ENCODE measurements around the gene SLC47A2.

SLC47A2 gene

GRCh38 chr17:19661121-19661520, 55.3 kb downstream of the SLC47A2 start:
- H3K4me3 ChIP-seq (ENCODE audit: low read depth, low read length), result no peak overlapping the region
- no peak for TF ChIP-seq CTCF (IDR thresholded peaks at IDR 0.05; ENCODE audit: borderline replicate concordance, insufficient read depth, low read depth, low read length)

DNA sequence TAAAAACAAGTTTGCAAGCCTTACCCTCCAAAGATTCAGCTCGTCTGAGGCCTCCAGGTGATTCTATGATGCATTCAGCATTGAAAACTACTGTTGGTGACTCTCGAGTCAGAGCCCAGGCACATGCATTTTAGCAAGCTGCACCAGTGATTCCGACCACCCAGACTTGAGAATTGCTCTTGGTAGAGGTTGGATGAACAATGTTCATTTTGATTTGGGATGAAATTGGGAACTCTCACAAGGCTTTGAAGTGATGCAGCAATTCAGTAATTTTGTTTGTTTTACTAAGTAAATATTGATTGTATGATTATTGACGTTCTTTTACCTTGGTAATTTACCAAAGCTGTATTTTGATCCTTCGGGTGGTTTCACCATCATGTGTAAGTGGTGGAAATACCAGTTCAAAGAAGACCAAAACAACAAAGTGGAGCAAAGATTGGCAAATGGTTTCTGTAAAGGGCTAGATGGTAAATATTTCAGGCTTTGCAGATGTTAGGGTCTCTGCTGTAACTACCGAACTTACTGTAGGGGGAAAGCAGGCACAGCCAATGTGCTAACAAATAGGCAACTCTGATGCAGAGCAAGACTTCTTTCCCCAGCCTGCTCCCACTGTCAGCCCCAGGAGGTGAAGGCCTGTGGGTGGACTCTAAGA, 56.0 kb downstream of the SLC47A2 start:
- no peak overlapping the region for H3K4me3 ChIP-seq (ENCODE audit: low read depth, low read length)
- TF ChIP-seq CTCF (IDR thresholded peaks at IDR 0.05; ENCODE audit: borderline replicate concordance, insufficient read depth, low read depth, low read length), result no peak

GRCh38 chr17:19659366-19660177, 56.8 kb downstream of the SLC47A2 start:
- no peak for TF ChIP-seq CTCF (IDR thresholded peaks at IDR 0.05; ENCODE audit: borderline replicate concordance, insufficient read depth, low read depth, low read length)
- no peak overlapping the region for H3K4me3 ChIP-seq (ENCODE audit: low read depth, low read length)

- no peak for TF ChIP-seq CTCF (IDR thresholded peaks at IDR 0.05; ENCODE audit: borderline replicate concordance, insufficient read depth, low read depth, low read length)
- H3K4me3 ChIP-seq (ENCODE audit: low read depth, low read length), result no peak overlapping the region
Measured at GRCh38 chr17:19656851-19657581, 59.4 kb downstream of the SLC47A2 start.

DNA sequence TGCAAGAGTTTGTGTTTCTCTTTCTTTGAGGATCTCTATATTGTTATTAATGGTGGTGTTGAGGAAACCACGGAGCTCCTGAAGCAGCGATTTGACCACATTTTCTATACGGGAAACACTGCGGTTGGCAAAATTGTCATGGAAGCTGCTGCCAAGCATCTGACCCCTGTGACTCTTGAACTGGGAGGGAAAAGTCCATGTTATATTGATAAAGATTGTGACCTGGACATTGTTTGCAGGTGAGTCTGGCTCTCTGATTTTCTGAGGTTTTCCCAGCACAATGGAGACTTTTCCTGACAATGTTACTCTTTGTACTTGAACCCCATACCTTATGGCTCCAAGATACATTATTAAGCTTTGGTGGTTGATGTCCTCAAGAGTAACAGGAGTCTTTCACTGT, 60.0 kb downstream of the SLC47A2 start:
- no peak overlapping the region for H3K4me3 ChIP-seq (ENCODE audit: low read depth, low read length)
- TF ChIP-seq CTCF (IDR thresholded peaks at IDR 0.05; ENCODE audit: borderline replicate concordance, insufficient read depth, low read depth, low read length), result no peak

GRCh38 chr17:19654896-19655295, 61.5 kb downstream of the SLC47A2 start:
- no peak for TF ChIP-seq CTCF (IDR thresholded peaks at IDR 0.05; ENCODE audit: borderline replicate concordance, insufficient read depth, low read depth, low read length)
- H3K4me3 ChIP-seq (ENCODE audit: low read depth, low read length), result no peak overlapping the region
